Stomach (tissue), 9 donors: Measurements from ENCODE around the gene PXMP2. TPM values are rescaled to one million over a fixed set of nuclear protein-coding genes. Genes with fewer than 3 reads are reported as not detected.

ENCODE experiments used
- DNase-seq, 2 donors: peaks; one replicate each; pipeline versions ENCODE4 v3.0.0 to v3.0.0-alpha.2; 2013 to 2019
- H3K27ac ChIP-seq, 5 donors: fragments of 200-600 bp in 4 of 5; sonication (generic) in 4 of 5; one replicate each; pipeline ENCODE4 v1.5.1; 2013 to 2019; ENCODE audit warnings: mild to moderate bottlenecking in 1 of 5, moderate library complexity in 1 of 5
- H3K27me3 ChIP-seq, 3 donors: fragments of 200-600 bp; sonication (generic); one replicate each; pipeline ENCODE4 v1.5.1; 2017 to 2019; ENCODE audit warnings: mixed run types in 1 of 3
- H3K36me3 ChIP-seq, 4 donors: fragments of 200-600 bp; sonication (generic); 1 replicate in 3 of 4; 2 replicates in 1 of 4; pipeline ENCODE4 v1.5.1; 2016 to 2019
- H3K4me1 ChIP-seq, 4 donors: fragments of 200-600 bp; sonication (generic); one replicate each; pipeline ENCODE4 v1.5.1; 2016 to 2019
- H3K4me3 ChIP-seq, 4 donors: fragments of 200-600 bp; sonication (generic) in 3 of 4; one replicate each; pipeline ENCODE4 v1.5.1; 2016 to 2019; ENCODE audit warnings: mild to moderate bottlenecking in 1 of 4
- H3K9me3 ChIP-seq, 4 donors: fragments of 200-600 bp; sonication (generic); one replicate each; pipeline ENCODE4 v1.5.1; 2016 to 2019
- CTCF ChIP-seq, 7 experiments: fragments of 450-650 bp in 4 of 7; fragments of 200-600 bp in 3 of 7; sonication (generic) in 3 of 7; IDR thresholded peaks; one replicate each; pipeline ENCODE4 v1.5.1; 2016 to 2019; ENCODE audit warnings: antibody characterized with exemption in 7 of 7, control low read depth in 2 of 7, mild to moderate bottlenecking in 1 of 7
- EP300 ChIP-seq: sonication (generic); formaldehyde crosslinking; IDR thresholded peaks from one replicate; pipeline ENCODE4 v1.6.1; 2017; ENCODE audit warnings: antibody characterized with exemption
- POLR2A ChIP-seq, 4 donors: fragments of 450-650 bp; IDR thresholded peaks; one replicate each; pipeline ENCODE4 v1.6.1; 2016; ENCODE audit warnings: antibody characterized with exemption in 4 of 4, control low read depth in 2 of 4, mild to moderate bottlenecking in 1 of 4, moderate library complexity in 1 of 4
- POLR2AphosphoS5 ChIP-seq, 3 donors: sonication (generic); formaldehyde crosslinking; IDR thresholded peaks; one replicate each; pipeline ENCODE4 v1.6.1; 2016; ENCODE audit warnings: antibody characterized with exemption in 3 of 3
- WGBS, 5 donors: extraction: QIAGEN DNeasy Blood & Tissue Kit in 3 of 5; methylation state at CpG; one replicate each; pipeline versions ENCODE4 v1.1.5 to v1.1.7; 2013 to 2018; 5-methylcytosine and 5-hydroxymethylcytosine counted together
- intact Hi-C: fragments of 100-400 bp; cut with DNase I; formaldehyde crosslinking; loops from one replicate; pipeline ENCODE4 v1.15.1; 2023; ENCODE audit warnings: low total_unique reads
- polyA plus RNA-seq, 3 donors: library from polyadenylated mRNA; stranded (reverse); fragments of 200-250 nt; gene quantifications; one replicate each; pipeline ENCODE4 v1.2.3, GENCODE V29; 2013
- total RNA-seq, 5 donors: library from RNA; depleted of rRNA; stranded (reverse); fragments of >200 nt; gene quantifications; one replicate each; pipeline versions ENCODE4 v1.1.0 to v1.2.3, GENCODE V29; 2014 to 2016
- donor health status: healthy with polysubstance abuse.
- donor health status: Bipolar disorder and iron deficiency.
- donor health status: healthy.

PXMP2 gene
- total and polyA plus RNA-seq, 8 donors = 29.9 to 274 (median 90.1) TPM

GRCh38 chr12:132674561-132674960 lies 12.8 kb upstream of the PXMP2 start:
- no peaks in the 10 kb centered on the region for H3K4me1 ChIP-seq
- DNase-seq = no peak
- H3K9me3 ChIP-seq = no peaks in the 10 kb centered on the region
- intact Hi-C loops = no loop called here
- TF ChIP-seq CTCF (IDR thresholded peaks at IDR 0.05) (no peak), POLR2AphosphoS5 (IDR thresholded peaks at IDR 0.05) (no peak)
- no peak overlapping the region for H3K27ac ChIP-seq
- H3K36me3 ChIP-seq = peaks cover 49 to 98% (median 97%) of the 10 kb centered on the region in 4 donors
- no peaks in the 10 kb centered on the region for H3K27me3 ChIP-seq
- whole genome bisulfite sequencing, 5 donors = 95 to 99% (median 97%) methylated on average over 5 of the region's 5 CpGs
- no peak overlapping the region for H3K4me3 ChIP-seq

GRCh38 chr12:132675757-132676432 lies 11.5 kb upstream of the PXMP2 start:
- peaks cover 49 to 97% (median 88%) of the 10 kb centered on the region in 4 donors for H3K36me3 ChIP-seq
- no peak for TF ChIP-seq CTCF (IDR thresholded peaks at IDR 0.05)
- TF ChIP-seq POLR2AphosphoS5 (IDR thresholded peaks at IDR 0.05) = no peak
- TF ChIP-seq EP300 = no peak
- no peak for TF ChIP-seq POLR2A (IDR thresholded peaks at IDR 0.05)
- DNase-seq = no peak
- H3K9me3 ChIP-seq = no peaks in the 10 kb centered on the region
- intact Hi-C loops = no loop called here
- no peak overlapping the region for H3K4me3 ChIP-seq
- 84 to 97% (median 89%) methylated on average over 14 of the region's 14 CpGs for WGBS, 5 donors
- H3K4me1 ChIP-seq = no peaks in the 10 kb centered on the region
- no peak overlapping the region for H3K27ac ChIP-seq
- no peaks in the 10 kb centered on the region for H3K27me3 ChIP-seq

- Histone ChIP-seq H3K4me1 (no peaks in the 10 kb centered on the region), H3K27me3 (no peaks in the 10 kb centered on the region), H3K36me3 (peaks cover 42 to 82% (median 73%) of the 10 kb centered on the region in 4 donors), H3K27ac (no peak overlapping the region), H3K9me3 (no peaks in the 10 kb centered on the region), H3K4me3 (no peak overlapping the region)
- TF ChIP-seq EP300 (no peak), CTCF (IDR thresholded peaks at IDR 0.05) (no peak), POLR2AphosphoS5 (IDR thresholded peaks at IDR 0.05) (no peak), POLR2A (IDR thresholded peaks at IDR 0.05) (no peak)
- intact Hi-C loops = no loop called here
- no peak for DNase-seq
- 91 to 95% (median 94%) methylated on average over 9 of the region's 9 CpGs for WGBS, 5 donors
Observed at GRCh38 chr12:132677492-132677891, 9.9 kb upstream of the PXMP2 start.

- no peak for DNase-seq
- Histone ChIP-seq H3K36me3 (peaks cover 0 to 8% (median 5%) of the 10 kb centered on the region in 4 donors), H3K9me3 (no peaks in the 10 kb centered on the region), H3K4me3 (no peak overlapping the region), H3K27me3 (no peaks in the 10 kb centered on the region), H3K27ac (no peak overlapping the region), H3K4me1 (peaks cover 10 to 33% (median 28%) of the 10 kb centered on the region in 4 donors)
- no peak for TF ChIP-seq EP300
- TF ChIP-seq POLR2AphosphoS5 (IDR thresholded peaks at IDR 0.05) = no peak
- TF ChIP-seq CTCF (IDR thresholded peaks at IDR 0.05) = no peak
- TF ChIP-seq POLR2A (IDR thresholded peaks at IDR 0.05) = no peak
- intact Hi-C loops = no loop called here
- WGBS, 5 donors = 67 to 82% (median 71%) methylated on average over 5 of the region's 5 CpGs
Observed at GRCh38 chr12:132685400-132685799, 2.0 kb upstream of the PXMP2 start.
